NCI-H774 (cell line): Measurements from ENCODE around the gene CLMN.

Experiments used
- DNase-seq: peaks from one replicate; lab custom pipeline; 2025; lab: John Stamatoyannopoulos, UW

The CLMN gene

DNA sequence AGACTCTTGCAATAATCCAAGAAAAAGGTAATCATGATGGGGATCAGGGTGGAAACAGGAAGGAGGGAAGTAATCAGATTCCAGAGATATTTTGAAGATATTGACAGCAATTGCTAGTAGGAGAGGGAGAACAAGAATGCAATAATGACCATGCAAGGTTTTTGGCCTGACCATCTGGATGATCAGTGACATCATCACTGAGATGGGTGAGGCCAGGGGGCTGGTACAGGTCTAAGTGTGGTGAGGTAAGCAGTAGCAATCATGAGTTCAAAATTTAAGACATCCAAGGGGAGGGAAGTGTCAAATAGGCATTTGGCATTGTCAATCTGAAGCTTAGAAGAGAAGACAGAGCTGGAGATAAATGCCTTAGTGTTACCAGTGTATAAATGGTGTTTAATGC lies 24.8 kb upstream of the CLMN start:
- no peak for DNase-seq

DNA sequence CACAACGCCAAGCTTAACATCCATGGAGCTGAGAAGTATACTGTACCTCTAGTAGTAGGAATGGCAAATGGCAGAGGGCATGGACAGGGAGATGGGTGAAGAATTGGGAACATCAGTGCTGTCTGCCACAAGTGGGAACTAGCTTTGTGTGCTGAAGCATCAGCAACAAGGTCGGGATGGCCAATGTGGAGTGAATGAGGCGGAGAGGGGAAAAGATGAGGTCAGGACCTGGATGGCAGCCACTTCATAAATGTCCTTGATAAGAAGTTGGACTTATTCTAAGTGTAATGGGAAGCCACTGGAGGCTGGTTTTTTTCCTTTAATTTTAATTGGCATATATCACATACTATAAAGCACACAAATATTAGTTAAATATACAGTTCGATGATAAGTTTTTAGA lies 21.9 kb upstream of the CLMN start:
- no peak for DNase-seq

DNA sequence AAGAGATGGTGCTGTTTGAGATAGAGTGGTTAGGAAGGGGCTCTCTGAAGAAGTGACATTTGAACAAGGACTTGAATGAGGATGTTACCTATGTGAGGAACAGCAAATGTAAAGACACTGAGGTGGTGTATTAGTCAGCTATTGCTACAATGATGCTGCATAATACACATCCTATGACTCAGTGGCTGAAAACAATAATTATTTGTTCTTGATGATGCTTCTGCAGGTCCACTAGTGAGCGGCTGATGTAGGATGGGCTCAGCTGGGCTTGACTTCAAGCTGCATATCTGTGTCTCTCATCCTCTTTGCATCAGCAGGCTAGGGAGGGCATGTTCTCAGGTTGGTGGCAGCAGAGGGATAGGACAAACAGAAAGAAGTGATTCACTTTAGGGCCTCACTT lies 21.4 kb upstream of the CLMN start:
- no peak for DNase-seq

DNA sequence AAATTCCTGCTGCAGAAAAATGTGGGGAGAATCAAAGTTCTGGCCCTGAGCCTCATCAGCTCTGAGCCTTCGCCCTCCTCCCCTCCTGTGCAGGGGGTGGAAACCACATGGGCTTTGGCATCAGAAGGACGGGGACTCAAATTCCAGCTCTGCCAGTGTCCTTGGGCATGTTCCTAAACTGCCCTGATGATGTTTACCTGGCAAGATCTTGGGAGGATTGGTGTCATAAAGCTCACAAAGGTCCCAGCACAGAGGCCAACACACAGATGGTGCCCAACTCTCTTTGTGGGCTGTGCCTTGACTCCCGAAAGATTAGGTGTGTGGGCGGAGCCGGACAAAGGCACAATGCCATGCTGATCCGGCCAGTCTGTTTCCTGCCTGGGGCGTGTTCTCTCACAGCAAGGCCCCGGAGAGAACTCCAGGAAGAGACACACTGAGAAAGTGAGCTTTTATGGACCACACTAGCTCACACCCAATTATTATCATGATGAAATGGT lies 20.5 kb upstream of the CLMN start:
- DNase-seq: no peak

DNA sequence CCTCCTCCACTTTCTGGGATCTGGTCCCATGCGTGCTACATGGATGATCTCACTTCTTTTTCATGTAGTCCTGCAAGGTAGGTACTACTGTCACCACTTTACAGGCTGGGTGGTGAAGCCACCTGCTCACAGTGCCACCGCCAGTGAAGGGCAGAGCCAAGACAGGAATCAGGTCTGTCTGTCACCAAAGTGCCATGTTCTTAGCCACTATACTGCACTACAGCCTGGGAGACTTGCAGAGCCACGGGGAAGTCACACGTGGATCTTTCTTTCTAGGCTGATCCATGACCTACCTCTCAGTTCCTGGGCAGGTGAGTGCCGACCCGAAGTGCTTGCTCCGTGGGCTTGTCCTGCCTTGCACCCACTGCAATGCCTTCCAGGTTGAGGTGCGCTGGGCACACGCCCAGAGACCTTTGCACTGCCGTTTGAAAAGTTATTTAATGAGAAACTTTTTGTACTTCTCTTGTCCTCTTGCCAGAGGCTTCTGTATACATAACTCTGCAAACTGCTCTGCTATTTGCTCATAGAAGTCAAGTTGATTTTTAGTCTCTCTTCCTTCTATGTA lies 19.7 kb upstream of the CLMN start:
- DNase-seq: no peak

DNA sequence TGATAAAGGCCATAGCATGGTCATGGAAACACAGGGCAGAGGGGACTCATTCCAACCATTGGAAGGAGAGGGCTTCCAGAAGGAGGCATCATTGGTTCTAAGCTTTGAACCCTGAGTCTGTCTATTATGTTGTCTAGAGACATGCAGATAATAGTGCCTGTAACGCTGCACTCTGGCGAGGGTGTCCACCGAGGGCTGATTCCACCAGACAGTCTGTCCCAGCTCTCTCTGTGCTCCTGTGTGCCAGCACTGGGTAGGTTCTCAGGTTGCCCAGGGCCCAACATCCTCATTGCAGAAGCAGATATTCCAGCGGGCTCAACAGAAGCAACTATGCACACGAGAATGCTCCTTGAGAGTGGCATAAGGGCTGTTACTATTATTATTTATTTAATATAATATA lies 18.7 kb upstream of the CLMN start:
- DNase-seq: no peak

DNA sequence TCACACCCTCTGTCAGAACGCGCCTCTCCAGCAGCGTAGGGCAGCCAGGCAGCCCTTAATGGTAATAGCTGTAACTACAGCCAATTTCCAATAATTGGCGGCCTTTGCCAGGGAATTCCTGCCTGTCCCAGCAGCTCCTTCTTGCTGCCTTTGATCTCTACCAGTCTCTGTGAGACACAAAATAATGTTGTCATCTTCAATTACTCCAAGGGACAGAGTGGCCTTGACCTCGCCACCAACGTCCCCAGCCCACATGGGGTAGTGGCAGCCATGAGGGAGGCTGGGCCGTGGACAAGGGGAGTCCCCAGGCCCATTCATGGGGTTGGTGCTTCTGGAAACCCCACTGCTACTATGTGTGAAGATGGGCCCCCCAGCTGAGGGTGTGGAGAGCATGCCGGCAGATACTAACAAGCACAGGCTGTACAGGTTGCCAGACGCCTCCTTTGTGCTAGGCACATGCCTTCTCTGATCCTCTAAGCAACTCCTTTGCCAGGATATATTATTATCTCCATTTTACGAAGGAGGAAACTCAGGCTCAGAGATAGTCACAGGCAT lies 17.4 kb upstream of the CLMN start:
- DNase-seq: no peak

DNA sequence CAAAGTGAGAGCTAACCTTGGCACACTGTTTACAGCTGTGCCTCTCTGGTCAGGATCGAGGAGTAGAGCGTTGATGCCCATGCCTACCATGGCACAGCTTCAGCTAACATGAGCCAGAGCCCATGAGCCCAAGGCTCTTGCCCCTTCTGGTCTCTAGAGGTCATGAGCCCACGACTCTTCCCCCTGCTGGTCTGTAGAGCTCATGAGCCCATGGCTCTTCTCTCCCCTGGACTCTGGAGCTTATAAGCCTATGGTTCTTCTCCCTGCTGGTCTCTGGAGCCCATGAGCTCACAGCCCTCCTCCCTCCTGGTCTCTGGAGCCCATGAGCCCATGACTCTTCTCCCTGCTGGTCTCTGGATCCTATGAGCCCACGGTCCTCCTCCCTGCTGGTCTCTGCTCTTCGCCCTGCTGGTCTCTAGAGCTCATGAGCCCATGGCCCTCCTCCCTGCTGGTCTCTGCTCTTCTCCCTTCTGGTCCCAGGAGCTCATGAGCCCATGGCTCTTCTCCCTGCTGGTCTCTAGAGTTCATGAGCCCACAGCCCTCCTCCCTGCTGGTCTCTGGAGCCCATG lies 16.6 kb upstream of the CLMN start:
- DNase-seq: no peak

DNA sequence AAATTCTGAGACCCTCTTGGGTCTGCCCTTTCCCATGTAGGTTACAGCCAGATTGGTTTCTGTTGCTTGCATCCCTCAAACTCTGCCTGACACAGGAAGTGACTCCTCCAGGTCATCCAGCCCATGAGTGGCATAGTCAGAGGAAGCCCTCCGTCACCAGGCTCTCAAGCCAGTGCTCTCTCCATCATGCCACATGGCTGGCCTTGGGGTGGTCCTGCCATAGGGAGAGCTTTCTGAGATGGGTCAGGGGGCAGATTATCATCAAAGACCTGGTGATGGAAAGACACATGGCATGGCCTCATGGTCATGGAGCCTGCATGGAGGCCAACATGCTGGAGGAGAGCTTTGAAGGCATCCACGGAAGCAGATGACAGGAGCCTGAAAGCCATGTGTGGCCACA lies 15.4 kb upstream of the CLMN start:
- no peak for DNase-seq

DNA sequence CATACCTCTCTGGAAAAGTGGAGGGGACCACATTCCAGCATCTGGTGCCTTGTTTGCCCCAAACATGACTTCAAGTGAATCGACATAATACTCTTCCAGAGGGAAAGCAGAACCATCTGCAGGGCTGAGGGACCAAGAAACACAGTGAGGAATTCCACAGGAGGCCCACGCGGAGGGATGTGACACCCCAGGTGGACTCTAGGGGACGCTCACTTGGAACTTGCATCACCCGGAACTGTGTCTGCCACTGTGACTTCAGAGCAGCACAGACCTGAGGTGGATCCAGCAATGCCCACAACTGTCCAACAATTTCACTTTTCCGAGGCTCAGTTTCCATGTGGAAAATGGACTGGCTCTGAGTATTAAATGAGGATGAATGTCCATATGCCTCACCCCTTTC lies 14.3 kb upstream of the CLMN start:
- no peak for DNase-seq

DNA sequence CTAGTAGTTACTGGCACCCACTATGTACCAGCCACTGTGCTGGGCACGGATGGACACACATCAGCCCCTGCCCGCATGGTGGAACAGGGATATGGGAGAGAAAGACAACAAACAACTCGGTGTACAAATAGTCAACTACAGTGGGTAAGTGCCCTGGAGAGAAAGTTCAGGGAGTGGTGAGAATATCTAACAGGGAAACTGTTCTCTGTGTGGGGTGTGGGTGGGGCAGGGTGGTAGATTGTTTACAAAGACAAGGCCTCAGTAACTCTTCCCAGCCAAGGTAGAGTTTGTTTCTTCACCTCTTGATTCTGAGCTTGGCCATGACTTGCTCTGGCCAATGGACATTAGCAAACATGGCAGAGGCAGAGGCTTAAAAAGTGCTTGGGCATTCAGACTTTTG lies 12.9 kb upstream of the CLMN start:
- no peak for DNase-seq

DNA sequence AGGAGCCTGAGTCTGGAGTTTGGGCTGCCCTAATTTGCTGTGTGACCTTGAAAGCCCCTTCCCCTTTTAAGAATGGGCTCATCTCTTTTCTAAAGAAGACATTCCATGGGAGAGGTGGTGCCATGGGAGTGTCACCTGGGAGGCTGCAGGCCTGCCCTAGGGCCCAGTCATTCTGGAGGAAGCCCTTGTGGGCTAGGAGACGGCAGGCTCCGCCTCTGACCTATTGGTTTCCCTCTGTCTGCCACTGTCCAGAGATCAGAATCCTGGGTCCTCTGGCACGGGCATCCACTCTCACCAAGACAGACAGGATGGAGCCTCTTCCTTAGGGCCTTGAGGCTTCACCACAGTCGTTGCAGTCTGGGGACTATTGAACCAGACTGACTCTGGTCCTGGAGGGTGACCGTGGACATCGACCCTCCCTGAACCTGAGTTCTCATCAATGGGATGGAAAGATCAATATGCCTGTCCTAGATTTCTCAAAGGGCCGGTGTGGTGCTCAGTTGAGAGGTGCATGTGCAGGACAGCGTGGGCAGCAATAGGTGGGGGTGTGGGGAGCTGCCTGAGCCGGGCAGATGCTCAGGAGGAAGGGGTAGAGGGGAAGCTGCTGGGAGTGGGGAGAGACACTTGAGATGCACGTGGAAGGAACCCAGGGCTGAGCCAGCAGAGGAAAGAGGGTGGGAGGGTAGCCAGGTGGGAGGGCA lies 12.2 kb upstream of the CLMN start:
- DNase-seq: no peak

DNA sequence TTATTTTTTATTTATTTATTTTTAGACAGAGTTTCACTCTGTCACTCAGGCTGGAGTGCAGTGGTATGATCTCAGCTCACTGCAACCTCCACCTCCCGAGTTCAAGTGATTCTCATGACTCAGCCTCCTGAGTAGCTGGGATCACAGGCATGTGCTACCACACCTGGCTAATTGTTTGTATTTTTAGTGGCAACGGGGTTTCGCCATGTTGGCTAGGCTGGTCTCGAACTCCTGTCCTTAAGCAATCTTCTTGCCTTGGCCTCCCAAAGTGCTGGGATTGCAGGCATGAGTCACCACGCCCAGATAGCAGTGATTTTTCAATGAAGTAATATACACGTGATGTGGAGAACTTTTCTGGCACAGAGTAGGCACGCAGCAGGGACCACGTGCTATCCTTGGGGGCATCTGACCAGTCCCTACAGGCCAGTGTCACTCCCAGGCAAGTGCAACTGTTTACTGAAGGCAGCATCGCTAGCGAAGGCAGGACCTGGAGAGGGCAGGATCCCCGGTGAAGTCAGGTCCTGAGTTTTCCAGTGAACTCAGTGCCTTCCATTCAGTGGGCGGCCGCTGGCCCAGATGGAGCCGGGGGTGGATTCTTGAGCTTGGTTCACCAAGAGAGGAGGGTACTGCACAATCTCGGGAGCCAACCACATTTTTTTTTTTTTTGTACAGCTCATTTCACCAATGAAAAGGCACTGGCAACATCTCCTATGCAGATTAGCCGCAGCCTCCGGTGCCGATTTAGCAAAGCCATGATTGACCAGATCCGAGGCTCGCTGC lies 11.1 kb upstream of the CLMN start:
- no peak for DNase-seq

DNA sequence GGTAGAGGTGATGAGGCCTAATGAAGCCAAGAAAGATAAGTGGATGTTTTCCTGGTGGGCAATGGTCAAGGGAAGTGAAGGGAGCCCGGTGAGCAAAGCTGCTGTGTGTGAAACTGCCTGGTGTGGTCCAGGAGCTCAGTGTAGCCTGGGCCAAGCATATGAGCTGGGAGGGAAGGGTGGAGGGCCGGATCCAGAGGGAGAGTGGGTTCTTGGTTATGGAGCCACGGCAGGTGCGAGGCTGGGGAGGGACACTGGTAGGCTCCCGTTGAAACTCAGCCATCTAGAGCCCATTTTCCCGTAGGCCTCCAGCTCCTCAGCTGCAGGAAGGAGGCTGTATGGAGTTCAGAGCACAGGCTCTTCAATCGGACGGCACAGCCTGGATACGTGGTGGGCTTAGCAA lies 10.2 kb upstream of the CLMN start:
- DNase-seq: no peak

DNA sequence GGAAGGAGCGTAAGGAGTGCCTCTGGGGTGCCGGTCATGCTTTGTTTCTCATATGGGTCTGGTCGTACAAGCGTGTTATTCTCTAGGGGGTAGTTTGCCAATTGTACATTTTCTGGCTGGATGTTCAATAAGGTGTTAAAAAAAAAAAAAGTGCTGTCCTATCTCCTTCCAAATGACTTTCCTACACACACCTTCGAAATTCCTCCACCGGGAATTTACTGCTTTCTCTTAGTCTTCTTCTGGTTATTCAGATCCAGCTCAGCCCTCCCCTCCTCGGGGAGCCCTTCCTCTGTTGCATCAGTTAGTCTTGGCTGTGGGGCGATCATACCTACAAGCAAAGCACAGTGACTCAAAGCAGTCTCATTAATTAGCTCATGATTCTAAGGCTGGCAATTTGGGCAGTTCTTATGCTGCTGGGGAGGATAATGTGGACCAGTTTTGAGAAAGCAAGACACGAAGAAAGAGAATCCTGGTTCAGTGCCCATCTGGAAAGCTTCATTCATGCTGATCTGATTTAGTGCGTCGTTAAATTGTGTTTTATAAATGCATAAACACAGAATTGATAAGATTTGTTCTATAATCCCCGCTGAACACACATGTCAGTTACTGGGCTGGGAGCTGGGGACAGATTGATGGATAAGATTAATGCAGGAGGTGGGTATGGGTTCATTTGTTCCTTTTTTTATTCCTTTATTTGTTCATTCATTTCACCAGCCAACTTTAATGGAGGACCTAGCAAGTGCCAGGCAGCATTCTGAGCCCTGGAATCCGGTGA lies 9.2 kb upstream of the CLMN start:
- no peak for DNase-seq

DNA sequence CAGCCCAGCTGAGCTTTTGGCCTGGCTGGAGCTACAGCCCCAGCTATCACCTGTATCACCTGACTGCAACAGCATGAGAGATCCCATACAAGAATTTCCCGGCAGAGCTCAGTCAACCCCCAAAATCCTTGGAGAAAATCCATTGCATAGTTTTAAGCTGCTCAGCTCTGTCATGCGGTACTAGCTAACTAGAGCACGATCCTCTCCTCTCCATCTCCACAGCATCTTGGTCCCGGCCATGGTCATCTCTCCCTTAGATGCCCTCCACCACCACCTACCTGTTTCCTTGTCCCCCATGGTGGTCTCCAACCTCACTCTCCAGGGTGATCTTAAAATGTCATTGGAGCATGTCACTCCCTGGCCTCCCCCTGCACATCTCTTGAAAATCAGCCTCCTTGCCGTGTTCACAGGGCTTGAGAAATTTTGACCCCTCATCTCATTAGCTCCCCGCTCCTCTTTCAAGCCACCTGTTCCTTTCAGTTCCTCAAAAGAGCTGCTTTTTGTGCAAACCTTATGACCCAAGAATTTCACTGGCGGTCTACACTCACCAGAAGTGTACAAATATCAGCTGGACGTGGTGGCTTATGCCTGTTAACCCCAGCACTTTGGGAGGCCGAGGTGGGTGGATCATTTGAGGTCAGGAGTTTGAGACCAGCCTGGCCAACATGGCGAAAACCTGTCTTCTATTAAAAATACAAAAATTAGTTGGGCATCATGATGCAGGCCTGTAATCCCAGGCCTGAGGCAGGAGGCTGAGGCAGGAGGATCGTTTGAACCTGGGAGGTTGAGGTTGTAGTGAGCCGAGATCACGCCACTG lies 8.1 kb upstream of the CLMN start:
- DNase-seq: no peak

DNA sequence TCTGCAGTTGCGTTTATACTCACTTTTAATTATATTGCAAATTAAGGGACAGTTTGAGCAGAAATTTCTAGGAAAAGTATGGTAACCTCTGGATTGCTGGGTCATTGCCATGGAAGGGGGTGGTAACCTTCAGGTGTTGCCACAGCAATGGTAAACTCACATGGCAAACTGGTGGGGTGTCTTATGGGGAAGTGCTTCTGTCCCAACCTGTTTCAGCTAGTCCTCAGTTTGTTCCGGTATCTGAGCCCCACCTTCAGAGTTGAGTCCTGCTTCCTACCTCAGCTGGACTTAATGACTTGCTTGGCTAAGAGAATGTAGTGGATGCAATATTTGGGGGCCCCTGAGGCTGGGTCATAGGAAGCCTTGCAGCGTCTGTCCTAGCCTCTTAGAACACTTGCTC lies 7.3 kb upstream of the CLMN start:
- no peak for DNase-seq

DNA sequence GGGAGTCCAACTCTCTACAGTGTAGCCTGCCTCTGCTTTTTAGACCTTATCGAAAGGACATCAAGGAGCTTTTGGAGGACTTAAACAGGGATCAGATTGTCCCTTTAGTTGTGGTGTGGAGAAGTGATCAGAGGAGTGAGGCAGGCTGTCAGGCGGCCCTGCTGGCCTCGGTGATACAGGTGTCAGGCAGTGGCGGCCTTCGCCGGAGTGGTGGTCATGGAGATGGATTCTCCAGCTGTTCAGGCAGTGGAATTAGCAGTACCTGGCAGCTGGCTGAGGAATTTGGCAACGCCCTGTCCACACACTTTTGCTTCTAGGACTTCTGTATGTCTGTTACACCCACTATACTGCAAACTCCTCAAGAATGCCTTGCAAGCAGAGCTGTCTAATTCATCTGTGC lies 4.2 kb upstream of the CLMN start:
- no peak for DNase-seq

DNA sequence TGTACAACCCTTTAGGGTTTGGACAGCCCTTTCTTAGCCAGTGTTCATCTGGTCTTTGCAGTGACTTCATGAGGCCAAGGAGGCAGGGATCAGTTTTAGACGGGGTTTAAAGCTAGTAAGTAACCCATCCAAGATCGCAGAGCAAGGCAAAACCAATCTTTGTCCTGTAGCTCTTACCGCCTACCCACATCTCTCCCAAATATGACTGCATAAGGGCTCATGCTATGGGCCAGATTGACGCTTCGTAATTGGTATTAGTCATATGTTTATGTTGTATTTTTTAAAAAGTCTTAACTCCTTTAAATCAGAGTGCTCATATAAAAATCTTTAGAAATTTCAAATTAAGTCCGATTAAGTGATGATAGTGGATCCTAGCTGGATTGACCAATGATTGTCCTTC lies 3.7 kb upstream of the CLMN start:
- no peak for DNase-seq

DNA sequence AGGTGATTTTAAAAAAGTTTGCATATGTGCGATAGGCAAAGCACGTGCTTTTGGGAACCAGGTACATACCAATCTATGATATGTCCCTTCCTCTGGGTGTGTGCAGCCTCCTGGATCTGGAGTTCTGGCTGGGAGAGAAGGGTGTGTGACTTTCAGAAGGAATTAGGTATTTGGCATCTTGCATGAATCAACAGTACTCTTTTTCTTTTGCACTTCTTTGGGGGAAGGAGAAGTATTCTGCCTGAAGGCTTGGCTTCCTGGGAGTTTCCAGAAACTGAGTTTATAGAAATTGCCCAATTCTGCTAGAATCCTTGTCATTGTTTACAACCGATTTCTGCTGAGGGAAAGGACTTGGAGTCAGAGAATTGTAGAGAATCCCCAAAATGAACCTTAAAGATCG lies 2.9 kb upstream of the CLMN start:
- no peak for DNase-seq
